Psoas muscle (tissue), 8 donors: ENCODE results near the gene R3HDML. TPM values are rescaled to one million over a fixed set of nuclear protein-coding genes. Genes with fewer than 3 reads are reported as not detected.

Experiments used
- ATAC-seq, 4 donors: fragments of 200-7000 bp; cut with Tn5 transposase; one replicate each; pipeline ENCODE4 v1.9.1; 2020; ENCODE audit warnings: moderate library complexity in 3 of 4, mild to moderate bottlenecking in 2 of 4
- DNase-seq, 2 donors: peaks; one replicate each; pipeline ENCODE4 v3.0.0-alpha.2; 2020
- H3K27ac ChIP-seq: fragments of 200-600 bp; one replicate; pipeline ENCODE4 v1.8.0; 2022
- H3K27me3 ChIP-seq, 3 donors: fragments of 200-600 bp in 1 of 3; one replicate each; pipeline versions ENCODE4 v1.6.1 to v1.8.0; 2013 to 2022; ENCODE audit warnings: low read length in 2 of 3, mild to moderate bottlenecking in 2 of 3, moderate library complexity in 1 of 3; ENCODE audit not compliant: insufficient read depth in 3 of 3
- H3K36me3 ChIP-seq, 2 donors: fragments of 200-600 bp in 1 of 2; one replicate each; pipeline versions ENCODE4 v1.6.1 to v1.8.0; 2013 to 2022; ENCODE audit warnings: low read depth in 1 of 2, mild to moderate bottlenecking in 1 of 2, moderate library complexity in 1 of 2; ENCODE audit not compliant: insufficient read depth in 1 of 2
- H3K4me1 ChIP-seq: fragments of 200-600 bp; one replicate; pipeline ENCODE4 v1.8.0; 2022
- H3K4me3 ChIP-seq: fragments of 200-600 bp; one replicate; pipeline ENCODE4 v1.8.0; 2022; ENCODE audit warnings: mild to moderate bottlenecking
- H3K9me3 ChIP-seq: fragments of 200-600 bp; one replicate; pipeline ENCODE4 v1.8.0; 2022
- WGBS, 3 donors: extraction: QIAGEN DNeasy Blood & Tissue Kit; methylation state at CpG; one replicate each; pipeline versions ENCODE4 v1.1.6 to v1.1.7; 2013; 5-methylcytosine and 5-hydroxymethylcytosine counted together
- intact Hi-C, 2 donors: fragments of 100-400 bp; cut with DNase I; formaldehyde crosslinking; loops; one replicate each; pipeline versions ENCODE4 v1.11.0 to v1.14.2; 2022
- long read RNA-seq, 2 donors: library from polyadenylated mRNA; unstranded; transcript quantifications; one replicate each; pipeline ENCODE4 v2.0.0, GENCODE V29; 2021
- polyA plus RNA-seq, 3 donors: library from polyadenylated mRNA; stranded (reverse); fragments of 200-250 nt; gene quantifications; one replicate each; pipeline ENCODE4 v1.2.3, GENCODE V29; 2013
- total RNA-seq, 4 donors: library from RNA; stranded (reverse); fragmentation: NEBNext Ultra II Directional in 2 of 4; extraction: Animal tissue kit (Norgen Biotek cat#: 25700) in 2 of 4; gene quantifications; one replicate each; pipeline versions ENCODE4 v1.2.1 to v1.2.4, GENCODE V29; 2021 to 2023
- TF ChIP-seq, protein P1 (sequence below): fragments of 200-600 bp; IDR thresholded peaks from one replicate; pipeline ENCODE4 v1.8.0; 2022; ENCODE audit warnings: antibody characterized with exemption
- donor health status: healthy with polysubstance abuse.
- donor health status: DM: no; HTN: no; CAD: no; lungs with moderate emphysema.
- donor health status: Bipolar disorder and iron deficiency.
- donor health status: healthy.
- donor health status: DM: yes; HTN: yes; CAD: no.
- donor health status: DM: no; HTN: no; CAD: no.
- donor health status: DM: no; HTN: no; CAD: no.
- donor health status: DM: yes; HTN: yes; CAD: no.

The R3HDML gene, protein sequence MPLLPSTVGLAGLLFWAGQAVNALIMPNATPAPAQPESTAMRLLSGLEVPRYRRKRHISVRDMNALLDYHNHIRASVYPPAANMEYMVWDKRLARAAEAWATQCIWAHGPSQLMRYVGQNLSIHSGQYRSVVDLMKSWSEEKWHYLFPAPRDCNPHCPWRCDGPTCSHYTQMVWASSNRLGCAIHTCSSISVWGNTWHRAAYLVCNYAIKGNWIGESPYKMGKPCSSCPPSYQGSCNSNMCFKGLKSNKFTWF
- total RNA-seq (not detected), polyA plus RNA-seq (not detected)
- long read RNA-seq, donor 1: 0 reads
- long read RNA-seq, donor 2: 0 reads

- WGBS, 3 donors: 78 to 88% (median 88%) methylated on average over 16 of the region's 16 CpGs
- Histone ChIP-seq H3K4me1 (no peaks in the 10 kb centered on the region), H3K27ac (no peak within 1 kb of the TSS), H3K9me3 (no peaks in the 10 kb centered on the region), H3K4me3 (no peak within 1 kb of the TSS), H3K27me3 (peaks cover 0 to 18% (median 7%) of the 10 kb centered on the region in 3 donors), H3K36me3 (no peaks in the 10 kb centered on the region)
- intact Hi-C loops: no loop called here
- DNase-seq (no peak), ATAC-seq (no peak)
- TF ChIP-seq, protein P1, sequence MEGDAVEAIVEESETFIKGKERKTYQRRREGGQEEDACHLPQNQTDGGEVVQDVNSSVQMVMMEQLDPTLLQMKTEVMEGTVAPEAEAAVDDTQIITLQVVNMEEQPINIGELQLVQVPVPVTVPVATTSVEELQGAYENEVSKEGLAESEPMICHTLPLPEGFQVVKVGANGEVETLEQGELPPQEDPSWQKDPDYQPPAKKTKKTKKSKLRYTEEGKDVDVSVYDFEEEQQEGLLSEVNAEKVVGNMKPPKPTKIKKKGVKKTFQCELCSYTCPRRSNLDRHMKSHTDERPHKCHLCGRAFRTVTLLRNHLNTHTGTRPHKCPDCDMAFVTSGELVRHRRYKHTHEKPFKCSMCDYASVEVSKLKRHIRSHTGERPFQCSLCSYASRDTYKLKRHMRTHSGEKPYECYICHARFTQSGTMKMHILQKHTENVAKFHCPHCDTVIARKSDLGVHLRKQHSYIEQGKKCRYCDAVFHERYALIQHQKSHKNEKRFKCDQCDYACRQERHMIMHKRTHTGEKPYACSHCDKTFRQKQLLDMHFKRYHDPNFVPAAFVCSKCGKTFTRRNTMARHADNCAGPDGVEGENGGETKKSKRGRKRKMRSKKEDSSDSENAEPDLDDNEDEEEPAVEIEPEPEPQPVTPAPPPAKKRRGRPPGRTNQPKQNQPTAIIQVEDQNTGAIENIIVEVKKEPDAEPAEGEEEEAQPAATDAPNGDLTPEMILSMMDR: no peak
Observed at GRCh38 chr20:44336725-44337380, at the start of gene R3HDML. Gene R3HDML (plus strand): TSS chr20:44337043. CDS start chr20:44337158, 115 bp downstream.

DNA sequence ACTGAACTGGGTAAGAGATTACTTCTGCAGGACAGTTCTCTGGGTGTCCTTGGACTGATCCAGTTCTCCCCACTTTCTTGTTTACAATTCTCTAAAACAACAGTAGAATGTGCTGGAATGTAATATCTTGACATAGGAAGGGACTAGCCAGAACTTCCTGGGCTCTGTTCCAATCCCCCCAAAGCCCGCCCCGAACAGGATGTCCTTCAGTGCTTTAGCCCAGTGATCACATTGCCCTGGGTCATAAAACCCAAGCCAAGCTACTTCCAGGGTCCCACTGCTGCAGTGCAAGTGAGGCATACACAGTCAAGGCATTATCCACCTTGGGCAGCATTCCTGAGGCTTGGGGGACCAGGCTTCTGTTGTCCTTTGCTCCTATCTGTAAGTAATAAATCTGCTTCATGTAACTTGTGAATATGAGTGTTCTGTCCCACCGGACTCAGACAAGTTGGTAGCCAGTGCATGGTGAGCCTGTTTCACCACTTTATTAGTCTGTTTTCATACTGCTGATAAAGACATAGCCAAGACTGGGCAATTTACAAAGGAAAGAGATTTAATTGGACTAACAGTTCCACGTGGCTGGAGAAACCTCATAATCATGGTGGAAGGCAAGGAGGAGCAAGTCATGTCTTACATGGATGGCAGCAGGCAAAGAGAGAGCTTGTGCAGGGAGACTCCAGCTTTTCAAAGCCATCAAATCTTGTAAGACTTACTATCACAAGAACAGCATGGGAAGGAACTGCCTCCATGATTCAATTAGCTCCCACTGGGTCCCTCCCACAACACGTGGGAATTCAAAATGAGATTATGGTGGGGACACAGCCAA is 49.4 kb upstream of the R3HDML start:
- Histone ChIP-seq H3K27me3 (no peaks in the 10 kb centered on the region), H3K36me3 (no peaks in the 10 kb centered on the region), H3K4me3 (no peak overlapping the region), H3K4me1 (no peaks in the 10 kb centered on the region), H3K27ac (no peak overlapping the region), H3K9me3 (no peaks in the 10 kb centered on the region)
- intact Hi-C loops: no loop called here
- DNase-seq (no peak), ATAC-seq (no peak)
- WGBS, 3 donors: 61 to 72% (median 70%) methylated on average over 5 of the region's 5 CpGs
- TF ChIP-seq, protein P1: no peak

GRCh38 chr20:44288252-44288651 is 48.6 kb upstream of the R3HDML start:
- Histone ChIP-seq H3K27ac (no peak overlapping the region), H3K4me1 (no peaks in the 10 kb centered on the region), H3K36me3 (no peaks in the 10 kb centered on the region), H3K27me3 (no peaks in the 10 kb centered on the region), H3K4me3 (no peak overlapping the region), H3K9me3 (no peaks in the 10 kb centered on the region)
- WGBS, 3 donors: 94 to 98% (median 96%) methylated on average over 3 of the region's 3 CpGs
- TF ChIP-seq, protein P1: no peak
- no peak for ATAC-seq
- intact Hi-C loops: no loop called here
- DNase-seq: no peak

- no peaks in the 10 kb centered on the region for H3K4me1 ChIP-seq
- no peaks in the 10 kb centered on the region for H3K9me3 ChIP-seq
- no peak overlapping the region for H3K27ac ChIP-seq
- no peaks in the 10 kb centered on the region for H3K36me3 ChIP-seq
- no peak overlapping the region for H3K4me3 ChIP-seq
- intact Hi-C loops: no loop called here
- no peak for ATAC-seq
- TF ChIP-seq, protein P1: no peak
- DNase-seq: no peak
- WGBS, 3 donors: 85 to 90% (median 87%) methylated on average over 7 of the region's 7 CpGs
- no peaks in the 10 kb centered on the region for H3K27me3 ChIP-seq
Observed at GRCh38 chr20:44291754-44292153, 45.1 kb upstream of the R3HDML start.
